HCT116 (cell line): ENCODE measurements around the gene KIF26B. TPM values are rescaled to one million over a fixed set of nuclear protein-coding genes. Genes with fewer than 3 reads are reported as not detected.

Source experiments
- ATAC-seq: fragments of 200-7000 bp; cut with Tn5 transposase; 2 replicates; pipeline ENCODE4 v1.9.1; 2020; ENCODE audit warnings: mild to moderate bottlenecking, moderate library complexity
- BruUV-seq: library from RNA; stranded (reverse); fragments of 400-500 nt; replicated peaks from 2 replicates; lab custom pipeline; 2021; lab: Mats Ljungman, UMichigan
- CTCF ChIA-PET: fragments of 300-600 bp; sonication (Branson Sonifier 250); formaldehyde crosslinking; loops from one replicate; lab custom pipeline; 2021; ENCODE audit warnings: antibody characterized with exemption; lab: Charles Lee
- POLR2A ChIA-PET: fragments of 300-600, 350-600 bp; sonication (Branson Sonifier 250); formaldehyde crosslinking; loops from one replicate; lab custom pipeline; 2021; ENCODE audit warnings: antibody characterized with exemption; lab: Charles Lee
- RAD21 ChIA-PET, 2 experiments: fragments of 300-600 bp; sonication (Branson Sonifier 250); formaldehyde crosslinking; loops; one replicate each; lab custom pipeline; 2023; ENCODE audit warnings: low total read pairs in 2 of 2; ENCODE audit not compliant: uncharacterized antibody in 2 of 2, unreplicated experiment in 2 of 2, low non-redundant PET in 1 of 2; lab: Charles Lee
- DNase-seq: peaks from one replicate; pipeline ENCODE4 v3.0.0-alpha.2; 2010; ENCODE audit warnings: low read depth, low spot score
- H2AFZ ChIP-seq: fragments of 200-600 bp; shearing (Covaris generic), sonication (generic); 2 replicates; pipeline ENCODE4 v1.6.1; 2017; ENCODE audit warnings: low read depth, mixed run types, mixed read lengths, antibody characterized with exemption, low read length; ENCODE audit not compliant: poor library complexity, severe bottlenecking
- H3K27ac ChIP-seq: 2 replicates; pipeline ENCODE4 v1.5.1; 2012; ENCODE audit warnings: low read depth, low read length
- H3K27me3 ChIP-seq: fragments of 200-600 bp; sonication (generic); 2 replicates; pipeline ENCODE4 v1.6.1; 2016; ENCODE audit warnings: mixed run types, low read length, mixed read lengths; ENCODE audit not compliant: insufficient read depth
- H3K36me3 ChIP-seq, 2 experiments: fragments of 200-500 bp in 1 of 2; fragments of 200-600 bp in 1 of 2; sonication (Bioruptor generic) in 1 of 2; sonication (generic) in 1 of 2; 2 replicates each; pipeline versions ENCODE4 v1.5.1 to v1.6.1; 2014 to 2016; ENCODE audit warnings: low read length in 2 of 2, inconsistent platforms in 1 of 2, mixed read lengths in 1 of 2, mixed run types in 1 of 2; ENCODE audit not compliant: insufficient read depth in 2 of 2, control insufficient read depth in 1 of 2
- H3K4me1 ChIP-seq, 2 experiments: fragments of 200-600 bp in 1 of 2; sonication (generic) in 1 of 2; 2 replicates each; pipeline versions ENCODE4 v1.5.1 to v1.6.1; 2012 to 2017; ENCODE audit warnings: low read length in 2 of 2, inconsistent platforms in 1 of 2, mild to moderate bottlenecking in 1 of 2, mixed read lengths in 1 of 2, mixed run types in 1 of 2, moderate library complexity in 1 of 2; ENCODE audit not compliant: insufficient read depth in 2 of 2, control insufficient read depth in 1 of 2
- H3K4me2 ChIP-seq: fragments of 200-600 bp; sonication (generic); 2 replicates; pipeline ENCODE4 v1.6.1; 2017; ENCODE audit warnings: mixed run types, low read length, mixed read lengths
- H3K4me3 ChIP-seq, 2 experiments: fragments of 200-600 bp in 1 of 2; sonication (generic) in 1 of 2; replicated peaks in 1 of 2; 2 replicates each; pipeline ENCODE4 v1.5.1; 2011 to 2016; ENCODE audit warnings: low read length in 2 of 2, control low read depth in 1 of 2, low read depth in 1 of 2, mild to moderate bottlenecking in 1 of 2, mixed read lengths in 1 of 2, mixed run types in 1 of 2
- H3K79me2 ChIP-seq: fragments of 200-600 bp; sonication (generic); 2 replicates; pipeline ENCODE4 v1.6.1; 2017; ENCODE audit warnings: mild to moderate bottlenecking, mixed run types, low read length, moderate library complexity, mixed read lengths; ENCODE audit not compliant: insufficient read depth
- H3K9ac ChIP-seq: fragments of 200-600 bp; sonication (generic); 2 replicates; pipeline ENCODE4 v1.6.1; 2016; ENCODE audit warnings: low read length, mixed read lengths
- H3K9me2 ChIP-seq: fragments of 200-600 bp; sonication (generic), shearing (Covaris generic); 2 replicates; pipeline ENCODE4 v1.6.1; 2017; ENCODE audit warnings: mixed run types, mild to moderate bottlenecking, moderate library complexity; ENCODE audit not compliant: insufficient read depth
- H3K9me3 ChIP-seq, 2 experiments: fragments of 200-500 bp in 1 of 2; fragments of 200-600 bp in 1 of 2; sonication (Bioruptor generic) in 1 of 2; sonication (generic) in 1 of 2; 2 replicates each; pipeline ENCODE4 v1.6.1; 2014 to 2017; ENCODE audit warnings: low read length in 2 of 2, mixed read lengths in 2 of 2, inconsistent platforms in 1 of 2, low read depth in 1 of 2, mild to moderate bottlenecking in 1 of 2, mixed run types in 1 of 2, moderate library complexity in 1 of 2; ENCODE audit not compliant: control insufficient read depth in 1 of 2, insufficient read depth in 1 of 2
- H4K20me1 ChIP-seq: fragments of 200-600 bp; sonication (generic), shearing (Covaris generic); 2 replicates; pipeline ENCODE4 v1.6.1; 2017; ENCODE audit warnings: mixed run types, mild to moderate bottlenecking, moderate library complexity; ENCODE audit not compliant: insufficient read depth
- CBX3 ChIP-seq: IDR thresholded peaks from 2 replicates; pipeline ENCODE4 v1.6.1; 2012; ENCODE audit warnings: low read depth
- EZH2 ChIP-seq: fragments of 200-600 bp; sonication (generic); IDR thresholded peaks from 2 replicates; pipeline ENCODE4 v1.6.1; 2017; ENCODE audit warnings: antibody characterized with exemption, mixed run types
- EZH2phosphoT487 ChIP-seq: fragments of 200-600 bp; IDR thresholded peaks from 2 replicates; pipeline ENCODE4 v1.6.1; 2018; ENCODE audit warnings: antibody characterized with exemption, borderline replicate concordance
- FOSL1 ChIP-seq: IDR thresholded peaks from 2 replicates; pipeline ENCODE4 v1.6.1; 2012; ENCODE audit warnings: low read depth
- JUND ChIP-seq: IDR thresholded peaks from 2 replicates; pipeline ENCODE4 v1.6.1; 2012
- MAX ChIP-seq: IDR thresholded peaks from 2 replicates; pipeline ENCODE4 v1.6.1; 2012
- POLR2A ChIP-seq: IDR thresholded peaks from 2 replicates; pipeline ENCODE4 v1.7.0; 2011; ENCODE audit warnings: borderline replicate concordance; ENCODE audit not compliant: insufficient read depth, insufficient read length; ENCODE audit errors: extremely low read depth
- RAD21 ChIP-seq: IDR thresholded peaks from 2 replicates; pipeline ENCODE4 v1.6.1; 2012; ENCODE audit warnings: low read depth, mild to moderate bottlenecking
- SIN3A ChIP-seq: IDR thresholded peaks from 2 replicates; pipeline ENCODE4 v1.6.1; 2012; ENCODE audit warnings: low read depth
- SP1 ChIP-seq: IDR thresholded peaks from 2 replicates; pipeline ENCODE4 v1.6.1; 2012; ENCODE audit warnings: low read depth
- TCF7L2 ChIP-seq: IDR thresholded peaks from 2 replicates; pipeline ENCODE4 v1.7.0; 2011; ENCODE audit warnings: borderline replicate concordance, inconsistent platforms; ENCODE audit not compliant: insufficient read depth, insufficient read length; ENCODE audit errors: extremely low read depth
- YY1 ChIP-seq: IDR thresholded peaks from 2 replicates; pipeline ENCODE4 v1.6.1; 2011; ENCODE audit warnings: low read length, low read depth, moderate library complexity, mild to moderate bottlenecking; ENCODE audit not compliant: insufficient replicate concordance; ENCODE audit errors: extremely low read depth
- intact Hi-C: fragments of 100-400 bp; cut with micrococcal nuclease; formaldehyde crosslinking; loops from 2 replicates; pipeline ENCODE4 v1.10.0; 2022
- total RNA-seq: library from RNA; stranded (reverse); gene quantifications from one replicate; pipeline ENCODE4 v1.2.1, GENCODE V29; 2021; ENCODE audit not compliant: unreplicated experiment
- TF ChIP-seq, protein P1 (sequence below): IDR thresholded peaks from 2 replicates; pipeline ENCODE4 v1.6.1; 2012

The KIF26B gene
- total RNA-seq, 1 experiment from 2014 or later = 0.49 TPM

DNA sequence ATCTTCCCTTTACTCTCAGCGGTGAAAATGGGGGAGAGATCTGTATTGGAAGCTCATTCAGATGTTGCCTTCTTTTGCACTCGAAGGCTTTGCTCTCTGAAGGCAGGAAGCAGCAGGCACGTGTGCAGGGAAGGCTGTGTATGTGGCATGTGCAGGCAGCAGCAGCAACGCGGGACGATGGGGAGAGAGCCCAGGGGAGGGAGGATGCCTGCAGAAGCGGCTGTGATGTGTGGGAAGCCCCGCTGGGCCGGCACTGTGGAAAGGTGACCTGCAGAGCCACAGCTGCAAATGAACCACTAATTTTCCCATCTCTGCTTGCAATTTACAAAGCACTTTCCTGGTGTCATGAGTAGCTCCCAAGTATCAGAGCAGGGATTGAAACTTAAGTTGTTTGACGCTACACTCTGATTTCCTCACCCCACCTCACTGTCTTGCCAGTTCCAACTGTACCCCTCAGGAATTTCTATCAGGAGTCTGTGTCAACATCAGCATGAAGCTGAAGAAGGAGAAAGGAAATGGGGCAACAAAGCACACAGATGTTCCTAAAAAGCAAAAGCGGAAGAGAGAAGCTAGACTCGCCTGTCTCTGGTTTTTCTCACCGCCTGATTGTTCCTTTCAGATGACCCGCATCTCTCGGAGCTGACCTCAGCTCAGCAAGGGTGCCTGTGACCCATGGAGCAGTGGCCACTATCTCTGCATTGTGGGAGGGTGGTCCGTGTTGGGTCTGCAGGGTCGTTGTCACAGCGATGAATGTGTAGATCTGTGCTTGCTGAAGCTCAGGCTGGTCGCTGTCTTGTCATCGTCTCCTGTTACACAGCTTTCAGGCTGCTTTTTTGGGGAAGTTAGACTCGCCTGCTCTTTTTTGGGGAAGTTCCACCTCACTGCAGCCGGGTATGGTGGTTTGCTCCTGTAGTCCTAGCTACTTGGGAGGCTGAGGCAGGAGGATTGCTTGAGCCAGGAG, 156.1 kb downstream of the KIF26B start:
- ChIA-PET RAD21 (no interaction called here), POLR2A (no interaction called here), CTCF (no interaction called here)
- H3K4me3 ChIP-seq = no peak overlapping the region
- no peak for TF ChIP-seq MAX
- no peak for TF ChIP-seq POLR2A
- no peak for TF ChIP-seq EZH2phosphoT487
- no peak for TF ChIP-seq RAD21
- no peak for ATAC-seq
- H3K9ac ChIP-seq = no peak overlapping the region
- no peaks in the 10 kb centered on the region for H3K9me3 ChIP-seq
- H3K27ac ChIP-seq = no peak overlapping the region
- H3K27me3 ChIP-seq = no peaks in the 10 kb centered on the region
- H3K79me2 ChIP-seq = no peaks in the 10 kb centered on the region
- H2AFZ ChIP-seq = no peak overlapping the region
- H3K36me3 ChIP-seq = no peaks in the 10 kb centered on the region
- H4K20me1 ChIP-seq = no peaks in the 10 kb centered on the region
- H3K4me2 ChIP-seq = no peak overlapping the region
- no peak for DNase-seq
- intact Hi-C loops = no loop called here
- BruUV-seq = no TSS peak
- H3K9me2 ChIP-seq = no peaks in the 10 kb centered on the region
- H3K4me1 ChIP-seq = no peaks in the 10 kb centered on the region

DNA sequence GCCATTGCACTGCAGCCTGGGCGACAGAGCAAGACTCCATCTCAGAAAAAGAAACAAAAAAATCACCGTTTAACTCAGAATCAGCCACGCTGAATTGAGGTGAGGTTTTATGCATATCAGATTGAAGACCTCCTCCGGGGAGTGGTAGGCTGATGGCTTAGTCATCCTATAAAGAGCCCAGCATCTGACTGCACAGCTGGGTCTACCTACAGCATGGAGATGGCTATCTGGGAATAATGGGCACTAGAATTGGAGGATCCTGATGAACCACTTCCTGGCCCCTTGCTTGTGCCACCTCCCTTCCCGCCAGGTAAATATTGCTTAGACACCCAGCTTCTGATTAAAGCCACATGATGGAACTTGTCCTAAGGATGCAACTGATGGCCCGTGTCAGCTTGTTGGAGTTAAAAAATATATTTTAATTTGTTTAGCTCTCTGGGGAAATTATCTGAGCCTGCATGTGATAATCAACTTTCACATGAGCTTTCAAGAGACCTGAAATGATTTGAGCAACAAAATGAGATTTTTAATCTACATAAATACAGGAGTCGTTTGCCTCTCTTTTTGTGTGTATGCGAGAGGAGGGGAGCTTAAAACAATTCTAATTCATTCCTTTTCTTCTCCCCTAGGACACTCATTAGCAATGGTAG, 157.2 kb downstream of the KIF26B start:
- Histone ChIP-seq H2AFZ (no peak overlapping the region), H4K20me1 (no peaks in the 10 kb centered on the region), H3K79me2 (no peaks in the 10 kb centered on the region), H3K4me3 (no peak overlapping the region), H3K9me3 (no peaks in the 10 kb centered on the region), H3K27me3 (no peaks in the 10 kb centered on the region), H3K9me2 (no peaks in the 10 kb centered on the region), H3K4me2 (no peak overlapping the region), H3K9ac (no peak overlapping the region), H3K27ac (no peak overlapping the region), H3K4me1 (no peaks in the 10 kb centered on the region), H3K36me3 (no peaks in the 10 kb centered on the region)
- no peak for TF ChIP-seq EZH2phosphoT487
- no peak for TF ChIP-seq SIN3A
- TF ChIP-seq, protein P1, sequence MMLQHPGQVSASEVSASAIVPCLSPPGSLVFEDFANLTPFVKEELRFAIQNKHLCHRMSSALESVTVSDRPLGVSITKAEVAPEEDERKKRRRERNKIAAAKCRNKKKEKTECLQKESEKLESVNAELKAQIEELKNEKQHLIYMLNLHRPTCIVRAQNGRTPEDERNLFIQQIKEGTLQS = no peak
- no peak for TF ChIP-seq CBX3
- no peak for TF ChIP-seq SP1
- no peak for TF ChIP-seq MAX
- no peak for TF ChIP-seq TCF7L2
- TF ChIP-seq JUND = no peak
- TF ChIP-seq FOSL1 = no peak
- TF ChIP-seq POLR2A = no peak
- TF ChIP-seq EZH2 = no peak
- no peak for TF ChIP-seq YY1
- DNase-seq (no peak), ATAC-seq (no peak)
- ChIA-PET CTCF (no interaction called here), POLR2A (no interaction called here), RAD21 (no interaction called here)
- BruUV-seq = no TSS peak
- intact Hi-C loops = no loop called here
